Lower lobe of right lung (tissue), 2 donors: ENCODE results near the gene TIGD1. TPM values are rescaled to one million over a fixed set of nuclear protein-coding genes. Genes with fewer than 3 reads are reported as not detected.

Experiments used
- ATAC-seq, 2 donors: fragments of 200-7000 bp; cut with Tn5 transposase; one replicate each; pipeline ENCODE4 v1.9.1; 2020 to 2022; ENCODE audit warnings: mild to moderate bottlenecking in 2 of 2, moderate library complexity in 2 of 2
- DNase-seq: peaks from one replicate; pipeline ENCODE4 v3.0.0-alpha.2; 2020
- H3K27ac ChIP-seq: fragments of 200-600 bp; one replicate; pipeline ENCODE4 v1.8.0; 2022
- H3K27me3 ChIP-seq: fragments of 200-600 bp; one replicate; pipeline ENCODE4 v1.8.0; 2022; ENCODE audit warnings: low read depth
- H3K36me3 ChIP-seq: fragments of 200-600 bp; one replicate; pipeline ENCODE4 v1.8.0; 2022; ENCODE audit warnings: mild to moderate bottlenecking
- H3K4me1 ChIP-seq: fragments of 200-600 bp; one replicate; pipeline ENCODE4 v1.8.0; 2022
- H3K4me3 ChIP-seq: fragments of 200-600 bp; one replicate; pipeline ENCODE4 v1.8.0; 2022; ENCODE audit warnings: mild to moderate bottlenecking
- H3K9me3 ChIP-seq: fragments of 200-600 bp; one replicate; pipeline ENCODE4 v1.8.0; 2022
- CTCF ChIP-seq: fragments of 200-600 bp; IDR thresholded peaks from one replicate; pipeline ENCODE4 v1.8.0; 2022; ENCODE audit warnings: antibody characterized with exemption, mild to moderate bottlenecking
- intact Hi-C: fragments of 100-400 bp; cut with DNase I; formaldehyde crosslinking; loops from one replicate; pipeline ENCODE4 v1.11.0; 2022
- long read RNA-seq: library from polyadenylated mRNA; unstranded; transcript quantifications from one replicate; pipeline ENCODE4 v2.0.0, GENCODE V29; 2021
- total RNA-seq: library from RNA; stranded (reverse); fragmentation: NEBNext Ultra II Directional; extraction: Animal tissue kit (Norgen Biotek cat#: 25700); gene quantifications from one replicate; pipeline ENCODE4 v1.2.1, GENCODE V29; 2021
- donor health status: DM: no; HTN: yes; CAD: no; lungs with severe emphysema.

TIGD1 gene
- total RNA-seq: 3.7 TPM
- long read RNA-seq: 0 reads

- Histone ChIP-seq H3K9me3 (no peaks in the 10 kb centered on the region), H3K4me1 (peaks cover 46% of the 10 kb centered on the region), H3K4me3 (peak within 1 kb of the TSS; percentile 92), H3K27me3 (no peaks in the 10 kb centered on the region), H3K36me3 (peaks cover 29% of the 10 kb centered on the region), H3K27ac (peak within 1 kb of the TSS; percentile 99)
- peak; percentile 43 for TF ChIP-seq CTCF
- ATAC-seq: peak; percentile 97 to 98
- peak; percentile 96 for DNase-seq
- intact Hi-C loops: no loop called here
Measured at GRCh38 chr2:232550354-232551249, at the start of gene TIGD1, which contains the start of gene EIF4E2. Gene TIGD1, minus strand, starts transcription at chr2:232550557. Its CDS starts 675 bp downstream, at chr2:232549882. Gene EIF4E2, plus strand, starts transcription at chr2:232550689. Its CDS starts 36 bp downstream, at chr2:232550725.

GRCh38 chr2:232598293-232598692 is 47.9 kb upstream of the TIGD1 start:
- no peak for DNase-seq

DNA sequence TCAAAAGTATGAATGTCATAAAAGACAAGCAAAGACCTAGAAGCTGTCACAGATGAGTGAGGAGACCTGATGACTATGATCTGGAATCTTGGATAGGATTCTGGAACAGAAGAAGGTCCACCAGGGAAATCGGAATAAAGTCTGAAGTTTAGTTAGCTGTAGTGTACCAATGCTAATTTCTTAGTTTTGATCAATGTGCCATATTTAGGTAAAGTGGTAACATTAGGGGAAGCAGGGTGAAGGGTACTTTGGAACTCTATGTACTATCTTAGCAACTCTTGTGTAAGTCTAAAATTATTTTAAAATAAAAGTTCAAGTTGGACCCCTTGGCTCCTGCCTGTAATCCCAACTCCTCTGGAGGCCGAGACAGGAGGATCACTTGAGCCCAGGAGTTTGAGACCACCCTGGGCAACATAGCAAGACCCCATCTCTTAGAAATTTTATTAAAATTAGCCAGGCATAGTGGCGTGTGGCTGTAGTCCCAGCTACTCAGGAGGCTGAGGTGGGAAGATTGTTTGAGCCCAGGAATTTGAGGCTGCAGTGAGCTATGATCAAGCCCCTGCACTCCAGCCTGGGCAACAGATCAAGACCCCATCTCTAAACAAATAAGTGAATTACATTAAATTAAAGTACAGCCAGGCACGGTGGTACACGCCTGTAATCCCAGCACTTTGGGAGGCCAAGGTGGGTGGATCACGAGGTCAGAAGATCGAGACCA is 47.2 kb upstream of the TIGD1 start:
- intact Hi-C loops: no loop called here
- ATAC-seq (no peak), DNase-seq (no peak)
- H3K36me3 ChIP-seq: no peaks in the 10 kb centered on the region
- H3K27ac ChIP-seq: no peak overlapping the region
- TF ChIP-seq CTCF: no peak
- no peaks in the 10 kb centered on the region for H3K9me3 ChIP-seq
- no peaks in the 10 kb centered on the region for H3K4me1 ChIP-seq
- no peak overlapping the region for H3K4me3 ChIP-seq
- no peaks in the 10 kb centered on the region for H3K27me3 ChIP-seq

More at GRCh38 chr2:232598293-232598692, 47.9 kb upstream of the TIGD1 start:
- no peak overlapping the region for H3K27ac ChIP-seq
- H3K9me3 ChIP-seq: no peaks in the 10 kb centered on the region
- intact Hi-C loops: no loop called here
- ATAC-seq: no peak
- H3K4me1 ChIP-seq: no peaks in the 10 kb centered on the region
- TF ChIP-seq CTCF: no peak
- H3K27me3 ChIP-seq: no peaks in the 10 kb centered on the region
- H3K36me3 ChIP-seq: no peaks in the 10 kb centered on the region
- H3K4me3 ChIP-seq: no peak overlapping the region

- Histone ChIP-seq H3K27ac (no peak overlapping the region), H3K9me3 (no peaks in the 10 kb centered on the region), H3K36me3 (no peaks in the 10 kb centered on the region), H3K4me3 (no peak overlapping the region), H3K4me1 (no peaks in the 10 kb centered on the region), H3K27me3 (no peaks in the 10 kb centered on the region)
- no peak for ATAC-seq
- TF ChIP-seq CTCF: no peak
- DNase-seq: no peak
- intact Hi-C loops: no loop called here
Measured at GRCh38 chr2:232593982-232594381, 43.6 kb upstream of the TIGD1 start.

GRCh38 chr2:232592772-232593395 is 42.5 kb upstream of the TIGD1 start:
- Histone ChIP-seq H3K4me3 (no peak overlapping the region), H3K27me3 (no peaks in the 10 kb centered on the region), H3K36me3 (no peaks in the 10 kb centered on the region), H3K27ac (no peak overlapping the region), H3K9me3 (no peaks in the 10 kb centered on the region), H3K4me1 (no peaks in the 10 kb centered on the region)
- no peak for TF ChIP-seq CTCF
- peak; percentile 32 to 41 for ATAC-seq
- no peak for DNase-seq
- intact Hi-C loops: no loop called here
